Measurements from ENCODE around the gene FTHL17. TPM values are rescaled to one million over a fixed set of nuclear protein-coding genes. Genes with fewer than 3 reads are reported as not detected.

FTHL17 gene
- total RNA-seq, 4 donors from 2014 or later = not detected

DNA sequence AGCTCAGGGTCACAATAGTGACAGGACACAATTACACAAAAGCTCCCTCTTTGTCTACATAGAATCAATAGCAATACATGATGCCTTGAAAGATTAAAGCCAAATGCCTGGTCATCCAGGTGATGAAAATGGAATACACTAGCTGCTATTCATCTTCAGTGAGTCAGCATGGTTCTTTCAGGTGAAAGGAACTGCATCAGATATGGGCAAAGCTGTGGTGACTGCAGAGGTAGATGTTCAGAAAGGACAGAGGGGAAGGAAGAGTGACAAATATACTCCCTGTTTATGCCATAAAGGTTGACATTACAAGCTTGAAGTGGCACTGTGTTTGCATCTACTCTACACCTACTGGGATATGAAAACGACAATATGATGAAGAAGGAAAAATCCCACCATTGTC, 20.0 kb upstream of the FTHL17 start:
- 50 to 67% methylated on average over 1 of the region's 1 CpG for WGBS, 2 donors

DNA sequence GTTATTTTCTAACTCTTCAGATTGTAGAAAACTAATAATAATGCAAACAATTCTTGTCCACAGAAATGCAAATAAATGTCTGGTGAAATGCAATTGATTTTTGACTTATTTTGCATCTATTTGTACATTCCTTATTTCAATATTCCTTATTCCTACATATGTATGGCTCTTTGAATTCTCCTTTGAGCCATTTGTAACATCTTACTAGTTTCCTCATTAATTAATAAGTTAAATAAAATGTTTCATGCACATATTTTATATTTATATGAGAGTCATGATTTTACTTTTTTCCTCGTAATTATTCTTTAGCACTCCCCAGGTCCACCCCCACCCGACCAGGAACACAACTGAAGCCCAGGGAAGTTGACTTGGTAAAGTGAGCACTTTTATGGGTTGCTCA, 2.7 kb upstream of the FTHL17 start:
- 72 to 73% methylated on average over 2 of the region's 2 CpGs for WGBS, 2 donors
- Histone ChIP-seq H3K4me3 (no peak overlapping the region), H3K4me1 (no peaks in the 10 kb centered on the region), H3K27me3 (no peaks in the 10 kb centered on the region), H3K9me3 (no peaks in the 10 kb centered on the region), H3K27ac (no peak overlapping the region), H3K36me3 (no peaks in the 10 kb centered on the region)
- DNase-seq = no peak
- intact Hi-C loops (cut with DNase I) = no loop called here
- TF ChIP-seq POLR2A (IDR thresholded peaks at IDR 0.05) = no peak
- TF ChIP-seq, protein P1, sequence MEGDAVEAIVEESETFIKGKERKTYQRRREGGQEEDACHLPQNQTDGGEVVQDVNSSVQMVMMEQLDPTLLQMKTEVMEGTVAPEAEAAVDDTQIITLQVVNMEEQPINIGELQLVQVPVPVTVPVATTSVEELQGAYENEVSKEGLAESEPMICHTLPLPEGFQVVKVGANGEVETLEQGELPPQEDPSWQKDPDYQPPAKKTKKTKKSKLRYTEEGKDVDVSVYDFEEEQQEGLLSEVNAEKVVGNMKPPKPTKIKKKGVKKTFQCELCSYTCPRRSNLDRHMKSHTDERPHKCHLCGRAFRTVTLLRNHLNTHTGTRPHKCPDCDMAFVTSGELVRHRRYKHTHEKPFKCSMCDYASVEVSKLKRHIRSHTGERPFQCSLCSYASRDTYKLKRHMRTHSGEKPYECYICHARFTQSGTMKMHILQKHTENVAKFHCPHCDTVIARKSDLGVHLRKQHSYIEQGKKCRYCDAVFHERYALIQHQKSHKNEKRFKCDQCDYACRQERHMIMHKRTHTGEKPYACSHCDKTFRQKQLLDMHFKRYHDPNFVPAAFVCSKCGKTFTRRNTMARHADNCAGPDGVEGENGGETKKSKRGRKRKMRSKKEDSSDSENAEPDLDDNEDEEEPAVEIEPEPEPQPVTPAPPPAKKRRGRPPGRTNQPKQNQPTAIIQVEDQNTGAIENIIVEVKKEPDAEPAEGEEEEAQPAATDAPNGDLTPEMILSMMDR (IDR thresholded peaks at IDR 0.05) = no peak

More for the DNA sequence above, 20.0 kb upstream of the FTHL17 start:
- intact Hi-C loops (cut with DNase I) = no loop called here
- Histone ChIP-seq H3K27me3 (no peaks in the 10 kb centered on the region), H3K27ac (no peak overlapping the region), H3K4me3 (no peak overlapping the region), H3K9me3 (no peaks in the 10 kb centered on the region), H3K36me3 (no peaks in the 10 kb centered on the region), H3K4me1 (no peaks in the 10 kb centered on the region)
- no peak for DNase-seq
- TF ChIP-seq POLR2A (IDR thresholded peaks at IDR 0.05) = no peak
- TF ChIP-seq, protein P1 (IDR thresholded peaks at IDR 0.05) = no peak

DNA sequence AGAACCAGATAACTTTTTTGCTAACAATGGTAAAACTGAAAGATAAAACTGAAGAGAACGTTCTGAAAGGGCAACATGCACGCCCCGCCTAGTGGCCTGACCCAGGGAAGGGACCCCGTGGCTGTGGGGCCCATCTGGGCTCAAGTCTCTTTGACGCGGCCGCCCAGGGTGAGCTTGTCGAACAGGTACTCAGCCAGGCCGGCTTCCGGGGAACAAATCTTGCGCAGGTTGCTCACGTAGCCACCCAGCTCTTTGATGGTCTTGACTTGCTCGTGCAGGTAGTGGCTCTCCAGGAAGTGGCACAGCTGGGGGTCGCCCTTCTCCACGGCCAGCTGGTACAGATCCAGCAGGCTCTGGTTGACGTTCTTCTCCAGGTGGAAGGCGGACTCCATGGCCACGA, 579 bp downstream of the FTHL17 start:
- H3K4me1 ChIP-seq = no peaks in the 10 kb centered on the region
- WGBS, 2 donors = 23 to 78% methylated on average over 4 to 12 of the region's 18 CpGs
- DNase-seq = no peak
- no peaks in the 10 kb centered on the region for H3K9me3 ChIP-seq
- no peak overlapping the region for H3K4me3 ChIP-seq
- no peaks in the 10 kb centered on the region for H3K27me3 ChIP-seq
- H3K27ac ChIP-seq = no peak overlapping the region
- TF ChIP-seq, protein P1 (IDR thresholded peaks at IDR 0.05) = no peak
- TF ChIP-seq POLR2A (IDR thresholded peaks at IDR 0.05) = no peak
- intact Hi-C loops (cut with DNase I) = no loop called here
- no peaks in the 10 kb centered on the region for H3K36me3 ChIP-seq

DNA sequence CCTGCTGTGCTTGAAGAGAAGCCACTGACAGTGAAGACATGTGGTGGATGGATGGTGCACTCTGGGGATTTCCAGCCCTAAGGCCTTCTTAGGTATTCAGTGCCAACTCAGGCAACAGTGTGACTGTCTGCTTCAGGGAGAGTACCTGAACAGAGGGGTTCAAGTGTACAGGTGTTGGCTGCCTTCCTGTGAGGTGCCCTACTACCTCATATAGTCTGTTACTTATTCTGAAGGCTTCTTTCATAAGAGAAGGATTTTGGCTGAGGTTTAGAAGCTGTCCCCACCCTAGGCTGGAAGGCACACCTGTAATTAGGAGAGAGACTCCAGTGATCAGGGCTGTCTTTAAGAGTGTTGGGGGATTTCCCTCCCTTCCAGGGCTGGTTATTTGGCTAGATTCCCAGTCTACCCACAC, 1.8 kb downstream of the FTHL17 start:
- Histone ChIP-seq H3K4me3 (no peak overlapping the region), H3K27me3 (no peaks in the 10 kb centered on the region), H3K27ac (no peak overlapping the region), H3K9me3 (no peaks in the 10 kb centered on the region), H3K4me1 (no peaks in the 10 kb centered on the region), H3K36me3 (no peaks in the 10 kb centered on the region)
- TF ChIP-seq, protein P1 (IDR thresholded peaks at IDR 0.05) = no peak
- no peak for TF ChIP-seq POLR2A (IDR thresholded peaks at IDR 0.05)
- DNase-seq = no peak
- intact Hi-C loops (cut with DNase I) = no loop called here

DNA sequence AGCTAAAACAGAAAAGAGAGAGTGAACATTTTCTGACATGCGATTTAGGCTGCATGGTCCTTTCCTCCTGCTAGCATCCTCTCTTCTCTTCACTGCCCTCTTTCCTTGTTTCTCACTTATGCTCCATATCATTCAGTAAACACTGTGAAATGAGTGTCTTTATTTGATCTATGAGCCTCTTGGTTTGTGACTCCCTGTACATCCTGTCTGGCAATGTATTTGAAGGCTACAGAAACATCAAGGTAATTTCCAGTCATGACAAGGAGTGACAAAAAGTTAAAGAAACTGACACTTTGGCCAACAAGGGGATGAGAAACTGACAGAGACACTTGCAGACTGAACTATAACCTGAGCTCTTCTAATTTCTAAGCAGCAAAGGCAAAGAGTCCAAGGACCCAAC, 8.7 kb downstream of the FTHL17 start:
- 82 to 100% methylated on average over 1 of the region's 1 CpG for WGBS, 2 donors
- H3K27ac ChIP-seq = no peak overlapping the region
- H3K9me3 ChIP-seq = no peaks in the 10 kb centered on the region
- H3K36me3 ChIP-seq = no peaks in the 10 kb centered on the region
- H3K27me3 ChIP-seq = no peaks in the 10 kb centered on the region
- no peaks in the 10 kb centered on the region for H3K4me1 ChIP-seq
- no peak for TF ChIP-seq POLR2A (IDR thresholded peaks at IDR 0.05)
- TF ChIP-seq, protein P1 (IDR thresholded peaks at IDR 0.05) = no peak
- no peak for DNase-seq
- intact Hi-C loops (cut with DNase I) = no loop called here
- no peak overlapping the region for H3K4me3 ChIP-seq
